ENCODE data around the gene ANK2.
"Not testable (repeated sequence)": the region's sequence is repeated elsewhere in the genome, so short reads cannot be mapped to it uniquely, and the experiment has no call there.

ANK2 gene

GRCh38 chr4:113147498-113148111 is 98.2 kb downstream of the ANK2 start:
- no peak for DNase-seq (ENCODE audit: low read depth in 3 of 3)

GRCh38 chr4:113148925-113149324 is 99.5 kb downstream of the ANK2 start:
- no peak for DNase-seq (ENCODE audit: low read depth in 3 of 3)

GRCh38 chr4:113153529-113154101 is 104.2 kb downstream of the ANK2 start:
- DNase-seq (ENCODE audit: low read depth in 3 of 3) = no peak

- no peak for DNase-seq (ENCODE audit: low read depth in 3 of 3)
Measured at GRCh38 chr4:113154281-113154680, 104.8 kb downstream of the ANK2 start.

GRCh38 chr4:113157086-113157857 is 107.8 kb downstream of the ANK2 start:
- no peak for DNase-seq (ENCODE audit: low read depth in 3 of 3)

GRCh38 chr4:113159942-113160545 is 110.6 kb downstream of the ANK2 start:
- DNase-seq (ENCODE audit: low read depth in 3 of 3) = no peak

- no peak for DNase-seq (ENCODE audit: low read depth in 3 of 3)
Measured at GRCh38 chr4:113160548-113160947, 111.1 kb downstream of the ANK2 start.

GRCh38 chr4:113162089-113162488 is 112.6 kb downstream of the ANK2 start:
- no peak for DNase-seq (ENCODE audit: low read depth in 3 of 3)

GRCh38 chr4:113169368-113169767 is 119.9 kb downstream of the ANK2 start:
- no peak for DNase-seq (ENCODE audit: low read depth in 3 of 3)

- no peak for DNase-seq (ENCODE audit: low read depth in 3 of 3)
Measured at GRCh38 chr4:113170115-113170804, 120.8 kb downstream of the ANK2 start.

- DNase-seq (ENCODE audit: low read depth in 3 of 3) = no peak
Measured at GRCh38 chr4:113170805-113171468, 121.5 kb downstream of the ANK2 start.

- no peak for DNase-seq (ENCODE audit: low read depth in 3 of 3)
Measured at GRCh38 chr4:113173126-113173792, 123.8 kb downstream of the ANK2 start.

- DNase-seq (ENCODE audit: low read depth in 3 of 3) = no peak
Measured at GRCh38 chr4:113173793-113174264, 124.4 kb downstream of the ANK2 start.

- no peak for DNase-seq (ENCODE audit: low read depth in 3 of 3)
Measured at GRCh38 chr4:113179091-113179490, 129.6 kb downstream of the ANK2 start.

- DNase-seq (ENCODE audit: low read depth in 3 of 3) = no peak
Measured at GRCh38 chr4:113179996-113180395, 130.5 kb downstream of the ANK2 start.

- no peak for DNase-seq (ENCODE audit: low read depth in 3 of 3)
Measured at GRCh38 chr4:113181289-113182007, 132.0 kb downstream of the ANK2 start.

- no peak for DNase-seq (ENCODE audit: low read depth in 3 of 3)
Measured at GRCh38 chr4:113183032-113183605, 133.7 kb downstream of the ANK2 start.

GRCh38 chr4:113186220-113186619 is 136.8 kb downstream of the ANK2 start:
- not testable (repeated sequence) for DNase-seq (ENCODE audit: low read depth in 3 of 3)

GRCh38 chr4:113186913-113187312 is 137.5 kb downstream of the ANK2 start:
- no peak for DNase-seq (ENCODE audit: low read depth in 3 of 3)

GRCh38 chr4:113187358-113187757 is 137.9 kb downstream of the ANK2 start:
- no peak for DNase-seq (ENCODE audit: low read depth in 3 of 3)
